ENCODE measurements around the gene WNT8B. TPM values are rescaled to one million over a fixed set of nuclear protein-coding genes. Genes with fewer than 3 reads are reported as not detected.

WNT8B gene
- total and polyA plus RNA-seq, 2 of the 13 experiments (the other 11 are each of a cell fraction or from before 2014, with no cell fraction given), result 0.07 to 0.20 TPM

GRCh38 chr10:100490531-100490930 is 27.7 kb downstream of the WNT8B start (continued):
- TF ChIP-seq SETDB1 (CRISPR knock-in tag; IDR thresholded peaks at IDR 0.05; ENCODE audit: borderline replicate concordance) (no peak), ZNF772 (CRISPR knock-in tag; IDR thresholded peaks at IDR 0.05) (no peak), RFX3 (CRISPR knock-in tag; IDR thresholded peaks at IDR 0.05) (no peak), KDM3A (CRISPR knock-in tag; IDR thresholded peaks at IDR 0.05; ENCODE audit: low read depth) (no peak), CEBPB (IDR thresholded peaks at IDR 0.05; ENCODE audit: borderline replicate concordance, low read depth, low read length) (no peak), ZNF687 (CRISPR knock-in tag; IDR thresholded peaks at IDR 0.05) (no peak), CBX5 (CRISPR knock-in tag; IDR thresholded peaks at IDR 0.05; ENCODE audit: borderline replicate concordance) (no peak), PTBP1 (IDR thresholded peaks at IDR 0.05; ENCODE audit: low read depth, low read length, poor library complexity, severe bottlenecking) (no peak), CHD2 (IDR thresholded peaks at IDR 0.05; ENCODE audit: low read depth, low read length) (no peak)

- ATAC-seq (no peak), FAIRE-seq (no peak), DNase-seq (ENCODE audit: low spot score) (no peak)
- no peak for TF ChIP-seq ZFP90 (CRISPR knock-in tag; IDR thresholded peaks at IDR 0.05; ENCODE audit: borderline replicate concordance)
- TF ChIP-seq, protein P1, sequence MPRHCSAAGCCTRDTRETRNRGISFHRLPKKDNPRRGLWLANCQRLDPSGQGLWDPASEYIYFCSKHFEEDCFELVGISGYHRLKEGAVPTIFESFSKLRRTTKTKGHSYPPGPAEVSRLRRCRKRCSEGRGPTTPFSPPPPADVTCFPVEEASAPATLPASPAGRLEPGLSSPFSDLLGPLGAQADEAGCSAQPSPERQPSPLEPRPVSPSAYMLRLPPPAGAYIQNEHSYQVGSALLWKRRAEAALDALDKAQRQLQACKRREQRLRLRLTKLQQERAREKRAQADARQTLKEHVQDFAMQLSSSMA (CRISPR knock-in tag; IDR thresholded peaks at IDR 0.05), result no peak
- no peak for TF ChIP-seq ZNF800 (CRISPR knock-in tag; IDR thresholded peaks at IDR 0.05)
- H4K20me1 ChIP-seq (ENCODE audit: insufficient read depth, low read length), result no peaks in the 10 kb centered on the region
- ChIA-PET CTCF (ENCODE audit: low intra/inter-chr PET ratio, low total read pairs) (no interaction called here), POLR2A (no interaction called here)
- BruUV-seq (replicated peaks), result no TSS peak
- H3K4me2 ChIP-seq (ENCODE audit: low read depth, low read length), result no peak overlapping the region
- H3K9ac ChIP-seq (ENCODE audit: insufficient read depth, low read depth, low read length), result no peak overlapping the region
- H3K27ac ChIP-seq (ENCODE audit: extremely low read length, insufficient read depth, low read length), result no peak overlapping the region
- no peaks in the 10 kb centered on the region for H3K9me3 ChIP-seq (ENCODE audit: low read length)
- in situ Hi-C loops (cut with HindIII; ENCODE audit: extremely low pct_ligation_motif_present, low pct_unique_long_range_greater_than_20kb), result no loop called here
- H3K4me3 ChIP-seq (replicated peaks in 1 of 3; ENCODE audit: insufficient read depth in 1 of 3, low read depth in 2 of 3, low read length in 3 of 3), result no peak overlapping the region
- H3K27me3 ChIP-seq (ENCODE audit: control insufficient read depth in 1 of 2, insufficient read depth in 2 of 2, low read length in 2 of 2), result no peaks in the 10 kb centered on the region
- 83% methylated on average over 2 of the region's 2 CpGs for WGBS (ENCODE audit: low lambda C conversion rate)
- no peaks in the 10 kb centered on the region; a peak in 1 of 5 replicates for H3K36me3 ChIP-seq (replicated peaks in 1 of 2; ENCODE audit: control insufficient read depth in 1 of 2, insufficient read depth in 2 of 2, low read length in 2 of 2)
- no peaks in the 10 kb centered on the region for H3K4me1 ChIP-seq (ENCODE audit: insufficient read depth, low read length)
- no peaks in the 10 kb centered on the region for H3K79me2 ChIP-seq (ENCODE audit: insufficient read depth, low read length)
- intact Hi-C loops (cut with micrococcal nuclease; ENCODE audit: unreplicated experiment), result no loop called here
- H2AFZ ChIP-seq (ENCODE audit: low read length), result no peak overlapping the region
Measured at GRCh38 chr10:100496567-100496966, 33.8 kb downstream of the WNT8B start.

All from HepG2 (cell line).